Esophagus muscularis mucosa (tissue), 3 donors: Measurements from ENCODE around the gene C12orf42.

ENCODE experiments used
- CTCF ChIP-seq, 3 experiments: fragments of 200-600 bp in 2 of 3; fragments of 450-650 bp in 1 of 3; sonication (generic) in 2 of 3; IDR thresholded peaks; one replicate each; pipeline ENCODE4 v1.5.1; 2017 to 2019; ENCODE audit warnings: antibody characterized with exemption in 3 of 3, mild to moderate bottlenecking in 2 of 3, moderate library complexity in 1 of 3
- EP300 ChIP-seq: sonication (generic); formaldehyde crosslinking; IDR thresholded peaks from one replicate; pipeline ENCODE4 v1.6.1; 2017; ENCODE audit warnings: antibody characterized with exemption

GRCh38 chr12:103312742-103313354, 182.9 kb downstream of the C12orf42 start:
- TF ChIP-seq EP300 (no peak), CTCF (IDR thresholded peaks at IDR 0.05) (no peak)
